Measurements from ENCODE around the gene TMOD1. TPM values are rescaled to one million over a fixed set of nuclear protein-coding genes. Genes with fewer than 3 reads are reported as not detected.

Gene TMOD1
- total and polyA plus RNA-seq, 2 of the 13 experiments (the other 11 are each of a cell fraction or from before 2014, with no cell fraction given) = 0.04 to 0.07 TPM

DNA sequence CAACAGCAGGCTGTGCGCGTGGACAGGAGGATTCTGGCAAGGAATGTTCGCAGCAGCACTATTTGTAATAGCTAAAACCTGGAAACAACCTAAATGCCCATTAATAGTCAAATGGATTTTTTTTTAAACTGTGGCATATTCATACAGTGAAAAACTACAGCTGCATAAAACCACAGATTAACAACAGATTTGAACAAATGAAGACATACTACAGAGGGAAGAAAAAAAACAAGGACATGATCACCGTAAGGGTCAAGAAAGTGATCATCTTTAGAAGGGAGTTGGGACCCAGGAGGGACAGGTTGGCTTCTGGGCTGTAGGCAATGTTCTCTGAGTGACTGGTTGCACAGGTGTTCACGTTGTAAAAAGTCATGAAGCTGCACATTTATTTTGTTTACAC, 1.2 kb upstream of the TMOD1 start (continued):
- TF ChIP-seq, protein P1, sequence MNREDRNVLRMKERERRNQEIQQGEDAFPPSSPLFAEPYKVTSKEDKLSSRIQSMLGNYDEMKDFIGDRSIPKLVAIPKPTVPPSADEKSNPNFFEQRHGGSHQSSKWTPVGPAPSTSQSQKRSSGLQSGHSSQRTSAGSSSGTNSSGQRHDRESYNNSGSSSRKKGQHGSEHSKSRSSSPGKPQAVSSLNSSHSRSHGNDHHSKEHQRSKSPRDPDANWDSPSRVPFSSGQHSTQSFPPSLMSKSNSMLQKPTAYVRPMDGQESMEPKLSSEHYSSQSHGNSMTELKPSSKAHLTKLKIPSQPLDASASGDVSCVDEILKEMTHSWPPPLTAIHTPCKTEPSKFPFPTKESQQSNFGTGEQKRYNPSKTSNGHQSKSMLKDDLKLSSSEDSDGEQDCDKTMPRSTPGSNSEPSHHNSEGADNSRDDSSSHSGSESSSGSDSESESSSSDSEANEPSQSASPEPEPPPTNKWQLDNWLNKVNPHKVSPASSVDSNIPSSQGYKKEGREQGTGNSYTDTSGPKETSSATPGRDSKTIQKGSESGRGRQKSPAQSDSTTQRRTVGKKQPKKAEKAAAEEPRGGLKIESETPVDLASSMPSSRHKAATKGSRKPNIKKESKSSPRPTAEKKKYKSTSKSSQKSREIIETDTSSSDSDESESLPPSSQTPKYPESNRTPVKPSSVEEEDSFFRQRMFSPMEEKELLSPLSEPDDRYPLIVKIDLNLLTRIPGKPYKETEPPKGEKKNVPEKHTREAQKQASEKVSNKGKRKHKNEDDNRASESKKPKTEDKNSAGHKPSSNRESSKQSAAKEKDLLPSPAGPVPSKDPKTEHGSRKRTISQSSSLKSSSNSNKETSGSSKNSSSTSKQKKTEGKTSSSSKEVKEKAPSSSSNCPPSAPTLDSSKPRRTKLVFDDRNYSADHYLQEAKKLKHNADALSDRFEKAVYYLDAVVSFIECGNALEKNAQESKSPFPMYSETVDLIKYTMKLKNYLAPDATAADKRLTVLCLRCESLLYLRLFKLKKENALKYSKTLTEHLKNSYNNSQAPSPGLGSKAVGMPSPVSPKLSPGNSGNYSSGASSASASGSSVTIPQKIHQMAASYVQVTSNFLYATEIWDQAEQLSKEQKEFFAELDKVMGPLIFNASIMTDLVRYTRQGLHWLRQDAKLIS (CRISPR knock-in tag; IDR thresholded peaks at IDR 0.05) = no peak
- TF ChIP-seq, protein P2, sequence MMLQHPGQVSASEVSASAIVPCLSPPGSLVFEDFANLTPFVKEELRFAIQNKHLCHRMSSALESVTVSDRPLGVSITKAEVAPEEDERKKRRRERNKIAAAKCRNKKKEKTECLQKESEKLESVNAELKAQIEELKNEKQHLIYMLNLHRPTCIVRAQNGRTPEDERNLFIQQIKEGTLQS (CRISPR knock-in tag; IDR thresholded peaks at IDR 0.05) = no peak
- TF ChIP-seq, protein P3, sequence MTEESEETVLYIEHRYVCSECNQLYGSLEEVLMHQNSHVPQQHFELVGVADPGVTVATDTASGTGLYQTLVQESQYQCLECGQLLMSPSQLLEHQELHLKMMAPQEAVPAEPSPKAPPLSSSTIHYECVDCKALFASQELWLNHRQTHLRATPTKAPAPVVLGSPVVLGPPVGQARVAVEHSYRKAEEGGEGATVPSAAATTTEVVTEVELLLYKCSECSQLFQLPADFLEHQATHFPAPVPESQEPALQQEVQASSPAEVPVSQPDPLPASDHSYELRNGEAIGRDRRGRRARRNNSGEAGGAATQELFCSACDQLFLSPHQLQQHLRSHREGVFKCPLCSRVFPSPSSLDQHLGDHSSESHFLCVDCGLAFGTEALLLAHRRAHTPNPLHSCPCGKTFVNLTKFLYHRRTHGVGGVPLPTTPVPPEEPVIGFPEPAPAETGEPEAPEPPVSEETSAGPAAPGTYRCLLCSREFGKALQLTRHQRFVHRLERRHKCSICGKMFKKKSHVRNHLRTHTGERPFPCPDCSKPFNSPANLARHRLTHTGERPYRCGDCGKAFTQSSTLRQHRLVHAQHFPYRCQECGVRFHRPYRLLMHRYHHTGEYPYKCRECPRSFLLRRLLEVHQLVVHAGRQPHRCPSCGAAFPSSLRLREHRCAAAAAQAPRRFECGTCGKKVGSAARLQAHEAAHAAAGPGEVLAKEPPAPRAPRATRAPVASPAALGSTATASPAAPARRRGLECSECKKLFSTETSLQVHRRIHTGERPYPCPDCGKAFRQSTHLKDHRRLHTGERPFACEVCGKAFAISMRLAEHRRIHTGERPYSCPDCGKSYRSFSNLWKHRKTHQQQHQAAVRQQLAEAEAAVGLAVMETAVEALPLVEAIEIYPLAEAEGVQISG (CRISPR knock-in tag; IDR thresholded peaks at IDR 0.05) = no peak
- TF ChIP-seq ZNF253 (CRISPR knock-in tag; IDR thresholded peaks at IDR 0.05; ENCODE audit: borderline replicate concordance) = no peak
- TF ChIP-seq, protein P4, sequence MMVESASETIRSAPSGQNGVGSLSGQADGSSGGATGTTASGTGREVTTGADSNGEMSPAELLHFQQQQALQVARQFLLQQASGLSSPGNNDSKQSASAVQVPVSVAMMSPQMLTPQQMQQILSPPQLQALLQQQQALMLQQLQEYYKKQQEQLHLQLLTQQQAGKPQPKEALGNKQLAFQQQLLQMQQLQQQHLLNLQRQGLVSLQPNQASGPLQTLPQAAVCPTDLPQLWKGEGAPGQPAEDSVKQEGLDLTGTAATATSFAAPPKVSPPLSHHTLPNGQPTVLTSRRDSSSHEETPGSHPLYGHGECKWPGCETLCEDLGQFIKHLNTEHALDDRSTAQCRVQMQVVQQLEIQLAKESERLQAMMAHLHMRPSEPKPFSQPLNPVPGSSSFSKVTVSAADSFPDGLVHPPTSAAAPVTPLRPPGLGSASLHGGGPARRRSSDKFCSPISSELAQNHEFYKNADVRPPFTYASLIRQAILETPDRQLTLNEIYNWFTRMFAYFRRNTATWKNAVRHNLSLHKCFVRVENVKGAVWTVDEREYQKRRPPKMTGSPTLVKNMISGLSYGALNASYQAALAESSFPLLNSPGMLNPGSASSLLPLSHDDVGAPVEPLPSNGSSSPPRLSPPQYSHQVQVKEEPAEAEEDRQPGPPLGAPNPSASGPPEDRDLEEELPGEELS (CRISPR knock-in tag; IDR thresholded peaks at IDR 0.05) = no peak
- TF ChIP-seq LCORL (IDR thresholded peaks at IDR 0.05) = no peak
- no peak for TF ChIP-seq LCORL (CRISPR knock-in tag; IDR thresholded peaks at IDR 0.05)
- no peak for TF ChIP-seq ATM (IDR thresholded peaks at IDR 0.05; ENCODE audit: borderline replicate concordance)
- no peak for TF ChIP-seq ERF (CRISPR knock-in tag; IDR thresholded peaks at IDR 0.05)
- TF ChIP-seq ZNF430 (CRISPR knock-in tag; IDR thresholded peaks at IDR 0.05) = no peak
